Transverse colon (tissue), 4 donors: ENCODE results near the gene IL20RA. TPM values are rescaled to one million over a fixed set of nuclear protein-coding genes. Genes with fewer than 3 reads are reported as not detected.

Experiments used
- DNase-seq: peaks from one replicate; pipeline ENCODE4 v3.0.0-alpha.2; 2019
- H3K27ac ChIP-seq, 4 donors: fragments of 200-600 bp; sonication (generic); 2 replicates each; pipeline ENCODE4 v1.5.1; 2016 to 2018; ENCODE audit warnings: inconsistent platforms in 4 of 4
- H3K27me3 ChIP-seq: fragments of 200-600 bp; sonication (generic); 2 replicates; pipeline ENCODE4 v1.5.1; 2017; ENCODE audit warnings: inconsistent platforms
- H3K36me3 ChIP-seq, 4 donors: fragments of 200-600 bp; sonication (generic); 2 replicates each; pipeline ENCODE4 v1.5.1; 2017 to 2019; ENCODE audit warnings: inconsistent platforms in 4 of 4
- H3K4me1 ChIP-seq, 4 donors: fragments of 200-600 bp; sonication (generic); 2 replicates each; pipeline ENCODE4 v1.5.1; 2017 to 2020; ENCODE audit warnings: inconsistent platforms in 4 of 4
- H3K4me3 ChIP-seq, 4 donors: fragments of 200-600 bp; sonication (generic); 1 replicate in 1 of 4; 2 replicates in 3 of 4; pipeline versions ENCODE4 v1.5.1 to v1.6.1; 2017 to 2019; ENCODE audit warnings: inconsistent platforms in 4 of 4
- H3K9me3 ChIP-seq, 2 donors: fragments of 200-600 bp; sonication (generic); 2 replicates each; pipeline ENCODE4 v1.5.1; 2017 to 2019; ENCODE audit warnings: inconsistent platforms in 2 of 2
- CTCF ChIP-seq, 5 experiments: fragments of 200-600 bp in 3 of 5; fragments of 450-650 bp in 2 of 5; sonication (generic) in 3 of 5; IDR thresholded peaks; 1 replicate in 2 of 5; 2 replicates in 3 of 5; pipeline ENCODE4 v1.5.1; 2016 to 2017; ENCODE audit warnings: antibody characterized with exemption in 5 of 5, inconsistent platforms in 3 of 5, mild to moderate bottlenecking in 2 of 5, moderate library complexity in 1 of 5
- EP300 ChIP-seq: sonication (generic); formaldehyde crosslinking; IDR thresholded peaks from one replicate; pipeline ENCODE4 v1.6.1; 2017; ENCODE audit warnings: antibody characterized with exemption, low read depth
- POLR2A ChIP-seq: fragments of 450-650 bp; IDR thresholded peaks from one replicate; pipeline ENCODE4 v1.6.1; 2016; ENCODE audit warnings: antibody characterized with exemption, mild to moderate bottlenecking, moderate library complexity
- POLR2AphosphoS5 ChIP-seq, 3 donors: sonication (generic); formaldehyde crosslinking; IDR thresholded peaks; one replicate each; pipeline ENCODE4 v1.6.1; 2016; ENCODE audit warnings: antibody characterized with exemption in 3 of 3
- WGBS, 2 donors: methylation state at CpG; one replicate each; pipeline ENCODE4 v1.1.5; 2018; ENCODE audit warnings: low coverage in 1 of 2; 5-methylcytosine and 5-hydroxymethylcytosine counted together
- in situ Hi-C, 4 donors: fragments of 200-750 bp; cut with MboI; loops; one replicate each; pipeline versions ENCODE4 v1.15.0 to v1.15.1; 2017; ENCODE audit warnings: low sequenced_read_pairs in 3 of 4, low pct_ligation_motif_present in 1 of 4, low pct_unique_long_range_greater_than_20kb in 1 of 4
- intact Hi-C: fragments of 100-400 bp; cut with DNase I; formaldehyde crosslinking; loops from one replicate; pipeline ENCODE4 v1.15.1; 2023; ENCODE audit warnings: low total_unique reads
- total RNA-seq, 4 donors: library from RNA; depleted of rRNA; stranded (reverse); fragments of >200 nt; gene quantifications; one replicate each; pipeline ENCODE4 v1.1.0, GENCODE V29; 2016

The IL20RA gene
- total RNA-seq, 4 donors from 2014 or later = 7.4 to 20.5 (median 11.3) TPM

- H3K4me1 ChIP-seq = peaks cover 0 to 16% (median 4%) of the 10 kb centered on the region in 4 donors
- H3K27ac ChIP-seq = no peak overlapping the region
- in situ Hi-C loops (no loop called here), intact Hi-C loops (no loop called here)
- H3K9me3 ChIP-seq = no peaks in the 10 kb centered on the region
- no peaks in the 10 kb centered on the region for H3K27me3 ChIP-seq
- TF ChIP-seq CTCF (IDR thresholded peaks at IDR 0.05) (no peak), POLR2A (no peak), EP300 (no peak), POLR2AphosphoS5 (IDR thresholded peaks at IDR 0.05) (no peak)
- WGBS, 2 donors = 86 to 95% methylated on average over 6 of the region's 6 CpGs
- H3K4me3 ChIP-seq = no peak overlapping the region
- DNase-seq = no peak
- H3K36me3 ChIP-seq = no peaks in the 10 kb centered on the region
These were observed 39.7 kb downstream of the IL20RA start for GRCh38 chr6:137005073-137005472.

- Histone ChIP-seq H3K4me3 (no peak overlapping the region), H3K36me3 (no peaks in the 10 kb centered on the region), H3K27ac (no peak overlapping the region), H3K27me3 (no peaks in the 10 kb centered on the region), H3K9me3 (no peaks in the 10 kb centered on the region), H3K4me1 (peaks cover 0 to 16% (median 4%) of the 10 kb centered on the region in 4 donors)
- intact Hi-C loops = no loop called here
- in situ Hi-C loops = no loop called here
- TF ChIP-seq CTCF (IDR thresholded peaks at IDR 0.05) (no peak), POLR2A (no peak), EP300 (no peak), POLR2AphosphoS5 (IDR thresholded peaks at IDR 0.05) (no peak)
- no peak for DNase-seq
- 77% methylated on average over 3 of the region's 3 CpGs; no CpG with 5 or more reads in 1 of the 2 donors for WGBS, 2 donors
These were observed 42.3 kb downstream of the IL20RA start for GRCh38 chr6:137002505-137002904.

- TF ChIP-seq CTCF (IDR thresholded peaks at IDR 0.05) (no peak), EP300 (no peak), POLR2AphosphoS5 (IDR thresholded peaks at IDR 0.05) (no peak), POLR2A (no peak)
- no peak for DNase-seq
- in situ Hi-C loops (no loop called here), intact Hi-C loops (no loop called here)
- 65 to 69% methylated on average over 5 to 7 of the region's 7 CpGs for WGBS, 2 donors
- Histone ChIP-seq H3K9me3 (no peaks in the 10 kb centered on the region), H3K27ac (peak overlapping the region in 2 of 4 donors; percentile 54 to 55), H3K27me3 (no peaks in the 10 kb centered on the region), H3K36me3 (no peaks in the 10 kb centered on the region), H3K4me1 (peaks cover 0 to 16% (median 4%) of the 10 kb centered on the region in 4 donors), H3K4me3 (no peak overlapping the region)
These were observed 42.8 kb downstream of the IL20RA start for GRCh38 chr6:137001977-137002302.

- no peaks in the 10 kb centered on the region for H3K27me3 ChIP-seq
- in situ Hi-C loops (no loop called here), intact Hi-C loops (no loop called here)
- no peak for TF ChIP-seq POLR2A
- TF ChIP-seq CTCF (IDR thresholded peaks at IDR 0.05) = no peak
- TF ChIP-seq EP300 = no peak
- TF ChIP-seq POLR2AphosphoS5 (IDR thresholded peaks at IDR 0.05) = peak in 2 of 3 donors; percentile 37 to 56
- H3K4me3 ChIP-seq = no peak overlapping the region
- H3K27ac ChIP-seq = peak overlapping the region in 2 of 4 donors; percentile 54 to 55
- DNase-seq = no peak
- no peaks in the 10 kb centered on the region for H3K9me3 ChIP-seq
- no peaks in the 10 kb centered on the region for H3K36me3 ChIP-seq
- peaks cover 0 to 16% (median 4%) of the 10 kb centered on the region in 4 donors for H3K4me1 ChIP-seq
- WGBS, 2 donors = 44 to 49% methylated on average over 2 to 17 of the region's 17 CpGs
These were observed 43.3 kb downstream of the IL20RA start for GRCh38 chr6:137001299-137001976.
